Inflammatory macrophage treated with lipopolysaccharide for 4 hours (primary cell): Measurements from ENCODE around the gene SKA3.
A peak's percentile ranks its signal among the peaks of the same experiment; 100 is the strongest.
"Not testable (repeated sequence)": the region's sequence is repeated elsewhere in the genome, so short reads cannot be mapped to it uniquely, and the experiment has no call there.

Source experiments
- DNase-seq: peaks from one replicate; pipeline ENCODE4 v3.0.0-alpha.2; 2020

SKA3 gene

DNA sequence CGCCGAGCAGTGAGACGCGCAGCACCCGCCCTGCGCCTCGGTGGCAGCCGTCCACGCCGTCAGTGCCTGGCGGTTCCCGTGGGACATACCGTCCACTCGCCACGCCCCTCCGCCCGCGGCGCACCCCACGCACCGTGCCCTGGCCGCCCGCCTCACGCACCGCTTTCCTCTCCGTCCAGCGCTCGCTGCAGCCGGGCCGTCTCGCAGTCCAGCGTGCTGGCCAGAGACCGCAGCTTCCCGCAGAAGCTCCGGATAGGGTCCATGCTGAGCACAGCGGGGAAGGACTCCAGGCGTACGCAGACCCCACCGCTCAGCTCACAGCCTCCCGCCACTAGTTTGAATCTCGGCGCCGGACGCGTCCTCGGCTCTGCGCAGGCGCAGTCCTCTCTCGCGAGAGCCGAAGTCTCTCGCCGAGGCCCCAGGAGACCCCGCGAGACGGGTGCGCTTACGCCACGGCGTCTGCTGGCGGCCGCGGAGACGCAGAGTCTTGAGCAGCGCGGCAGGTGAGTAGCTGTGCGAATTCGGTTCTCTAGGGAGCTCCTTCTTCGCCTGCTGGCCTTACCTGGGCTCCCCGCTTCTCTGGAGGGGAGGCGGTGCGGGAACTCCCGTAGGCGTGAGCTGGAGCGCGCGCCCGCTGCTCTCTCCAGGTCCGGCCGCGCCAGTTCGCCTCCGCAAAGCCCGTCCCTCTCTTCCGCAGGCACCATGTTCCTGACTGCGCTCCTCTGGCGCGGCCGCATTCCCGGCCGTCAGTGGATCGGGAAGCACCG, at the start of gene SKA3, which contains the start of gene MRPL57:
Gene SKA3, minus strand, starts transcription at position 338 of the 767 bp plus-strand sequence. Its CDS starts 75 bp downstream, at position 263.
Gene MRPL57, plus strand, starts transcription at position 444 of the 767 bp plus-strand sequence. Its CDS starts 259 bp downstream, at position 703.
- DNase-seq = peak; percentile 95

GRCh38 chr13:21225082-21225481, 48.7 kb upstream of the SKA3 start:
- no peak for DNase-seq

GRCh38 chr13:21221268-21221667, 44.9 kb upstream of the SKA3 start:
- no peak for DNase-seq

DNA sequence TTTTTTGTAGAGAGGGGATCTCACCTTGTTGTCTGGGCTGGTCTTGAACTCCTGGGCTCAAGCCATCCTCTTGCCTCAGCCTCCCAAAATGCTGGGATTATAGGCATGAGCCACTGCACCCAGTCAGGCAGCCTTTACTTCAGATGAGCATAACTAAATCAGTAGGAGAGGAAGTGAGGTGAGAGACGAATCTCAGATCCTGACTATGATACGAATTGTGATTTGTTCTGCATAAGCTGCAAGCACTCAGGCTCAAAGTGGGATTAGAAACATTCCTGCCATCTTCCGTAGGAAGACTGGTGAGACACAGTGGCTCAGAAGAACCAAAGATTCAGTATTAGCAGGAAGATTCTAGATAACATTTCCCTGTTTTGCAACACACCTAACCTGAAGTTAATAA, 43.4 kb upstream of the SKA3 start:
- not testable (repeated sequence) for DNase-seq

DNA sequence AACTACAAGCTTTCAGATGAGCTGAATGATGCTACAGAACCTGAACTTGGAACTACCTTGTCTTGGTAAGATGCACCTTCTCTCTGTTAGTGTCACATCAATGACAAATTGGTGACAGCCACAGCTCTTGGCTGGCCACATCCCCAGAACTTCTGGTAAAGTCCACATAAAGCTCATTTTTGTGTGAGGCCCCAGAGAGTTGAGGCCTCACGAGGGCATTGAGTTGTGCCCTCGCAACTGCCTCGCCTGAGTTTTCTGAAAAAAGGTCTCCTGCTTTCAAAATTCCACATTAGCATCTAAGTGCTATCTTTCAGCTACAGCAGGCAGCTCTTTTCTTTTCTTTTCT, 42.7 kb upstream of the SKA3 start:
- no peak for DNase-seq

GRCh38 chr13:21218351-21219035, 42.1 kb upstream of the SKA3 start:
- DNase-seq = no peak

GRCh38 chr13:21216332-21216731, 40.0 kb upstream of the SKA3 start:
- no peak for DNase-seq

- DNase-seq = not testable (repeated sequence)
These were observed 39.1 kb upstream of the SKA3 start for GRCh38 chr13:21215419-21215818.

GRCh38 chr13:21212138-21212775, 35.9 kb upstream of the SKA3 start:
- no peak for DNase-seq

GRCh38 chr13:21208652-21209154, 32.4 kb upstream of the SKA3 start:
- DNase-seq = no peak

GRCh38 chr13:21202767-21203531, 26.6 kb upstream of the SKA3 start:
- DNase-seq = no peak

DNA sequence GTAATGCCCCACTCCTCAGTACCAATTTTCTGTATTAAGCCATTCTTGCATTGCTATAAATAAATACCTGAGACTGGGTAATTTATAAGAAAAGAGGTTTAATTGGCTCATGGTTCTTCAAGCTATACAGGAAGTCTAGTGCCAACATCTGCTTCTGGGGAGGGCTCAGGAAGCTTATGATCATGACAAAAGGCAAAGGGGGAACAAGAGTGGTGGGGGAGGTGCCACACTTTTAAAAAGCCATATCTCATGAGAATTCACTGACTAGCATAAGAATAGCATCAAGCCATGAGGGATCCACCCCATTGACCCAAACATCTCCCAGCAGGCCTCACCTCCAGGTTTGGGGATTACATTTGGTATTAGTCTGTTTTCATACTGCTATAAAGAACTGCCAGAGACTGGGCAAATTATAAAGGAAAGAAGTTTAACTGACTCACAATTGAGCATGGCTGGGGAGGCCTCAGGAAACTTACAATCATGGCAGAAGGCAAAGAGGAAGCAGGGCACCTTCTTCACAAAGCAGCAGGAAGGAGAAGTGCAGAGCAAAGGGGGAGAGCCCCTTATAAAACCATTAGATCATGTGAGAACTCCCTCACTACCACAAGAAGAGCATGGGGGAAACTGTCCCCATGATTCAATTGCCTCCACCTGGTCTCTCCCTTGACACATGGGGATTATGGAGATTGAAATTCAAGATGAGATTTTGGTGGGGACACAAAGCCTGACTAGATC, 25.3 kb upstream of the SKA3 start:
- not testable (repeated sequence) for DNase-seq

GRCh38 chr13:21198391-21198790, 22.0 kb upstream of the SKA3 start:
- not testable (repeated sequence) for DNase-seq

- DNase-seq = not testable (repeated sequence)
These were observed 21.4 kb upstream of the SKA3 start for GRCh38 chr13:21197606-21198225.

DNA sequence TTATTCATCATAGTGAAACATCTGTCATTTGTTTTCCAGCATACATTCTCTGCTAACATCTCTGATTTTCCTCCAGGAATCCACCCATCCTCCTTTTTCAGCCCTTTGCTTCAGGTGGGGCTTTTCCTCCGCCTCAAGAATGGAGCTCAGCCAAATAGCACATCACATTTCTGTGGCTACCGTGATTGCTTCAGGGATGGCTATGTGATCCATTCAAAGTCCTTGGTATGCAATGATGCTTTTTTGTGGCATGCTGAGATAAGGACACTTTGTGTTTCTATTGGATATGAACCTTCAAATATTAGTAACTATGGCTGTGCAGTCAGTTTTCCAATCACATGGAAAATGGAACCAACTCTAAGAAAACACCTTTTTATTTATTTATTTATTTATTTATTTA, 18.4 kb upstream of the SKA3 start:
- DNase-seq = not testable (repeated sequence)

- not testable (repeated sequence) for DNase-seq
These were observed 10.1 kb upstream of the SKA3 start for GRCh38 chr13:21186410-21186809.

DNA sequence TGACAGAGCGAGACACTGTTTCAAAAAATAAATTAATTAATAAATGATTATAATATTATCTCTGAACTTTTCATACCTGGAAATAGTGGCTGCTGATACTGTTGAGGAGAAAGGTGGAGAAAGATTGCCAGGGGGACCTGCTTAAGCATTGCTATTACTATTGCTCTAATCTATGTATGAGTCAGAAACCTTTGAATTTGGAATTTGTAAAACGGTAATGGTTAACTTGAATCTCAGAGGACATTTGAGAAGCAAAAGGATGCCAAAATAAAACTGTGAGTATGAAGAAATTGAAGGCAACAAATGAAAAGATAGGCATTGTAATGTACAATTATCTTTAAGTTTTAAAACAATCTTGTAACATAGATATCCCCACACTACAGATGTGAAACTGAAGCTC, 5.3 kb upstream of the SKA3 start:
- no peak for DNase-seq

- DNase-seq = no peak
These were observed 581 bp upstream of the SKA3 start for GRCh38 chr13:21176982-21177284.

- DNase-seq = peak; percentile 6
These were observed 617 bp downstream of the SKA3 start for GRCh38 chr13:21175656-21176214.

GRCh38 chr13:21173767-21174166, 2.6 kb downstream of the SKA3 start:
- not testable (repeated sequence) for DNase-seq

DNA sequence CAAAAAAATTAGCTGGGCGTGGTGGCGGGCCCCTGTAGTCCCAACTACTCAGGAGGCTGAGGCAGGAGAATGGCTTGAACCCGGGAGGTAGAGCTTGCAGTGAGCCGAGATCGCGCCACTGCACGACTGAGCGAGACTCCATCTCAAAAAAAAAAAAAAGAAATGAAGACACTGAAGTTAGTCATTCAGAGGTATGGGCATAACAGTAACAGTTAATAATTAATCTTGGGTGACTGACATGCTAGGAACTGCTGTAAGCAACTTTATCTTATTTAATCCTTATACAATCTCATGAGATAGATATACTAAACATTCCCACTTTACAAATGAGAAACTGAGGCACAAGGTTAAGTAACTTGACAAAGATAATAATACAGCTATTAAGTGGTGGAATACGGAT, 4.9 kb downstream of the SKA3 start:
- DNase-seq = no peak
